ENCODE data around the gene SLC11A1.

SLC11A1 gene

DNA sequence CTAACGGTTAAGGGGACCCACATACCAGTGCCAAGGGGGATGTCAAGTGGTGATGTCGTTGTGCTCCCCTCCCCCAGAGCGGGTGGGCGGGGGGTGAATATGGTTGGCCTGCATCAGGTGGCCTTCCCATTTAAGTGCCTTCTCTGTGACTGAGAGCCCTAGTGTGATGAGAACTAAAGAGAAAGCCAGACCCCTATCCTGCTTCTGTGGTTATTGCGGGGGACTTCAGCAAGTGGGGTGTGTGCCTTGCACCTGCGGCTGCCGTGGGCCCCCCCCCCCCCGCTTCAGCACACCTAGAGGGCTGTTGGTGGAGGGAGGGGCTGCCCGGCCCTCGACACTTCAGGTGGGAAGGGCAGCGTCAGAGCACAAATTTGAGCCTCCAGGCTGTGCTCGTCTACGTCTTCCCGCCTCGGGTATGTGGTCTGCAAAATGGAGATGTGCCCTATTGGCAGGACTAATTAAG lies 23.7 kb downstream of the SLC11A1 start:
- DNase-seq (ENCODE audit: low spot score) = peak; percentile 29

GRCh38 chr2:218406209-218406948 lies 24.3 kb downstream of the SLC11A1 start:
- peak; percentile 94 for DNase-seq (ENCODE audit: low spot score)

DNA sequence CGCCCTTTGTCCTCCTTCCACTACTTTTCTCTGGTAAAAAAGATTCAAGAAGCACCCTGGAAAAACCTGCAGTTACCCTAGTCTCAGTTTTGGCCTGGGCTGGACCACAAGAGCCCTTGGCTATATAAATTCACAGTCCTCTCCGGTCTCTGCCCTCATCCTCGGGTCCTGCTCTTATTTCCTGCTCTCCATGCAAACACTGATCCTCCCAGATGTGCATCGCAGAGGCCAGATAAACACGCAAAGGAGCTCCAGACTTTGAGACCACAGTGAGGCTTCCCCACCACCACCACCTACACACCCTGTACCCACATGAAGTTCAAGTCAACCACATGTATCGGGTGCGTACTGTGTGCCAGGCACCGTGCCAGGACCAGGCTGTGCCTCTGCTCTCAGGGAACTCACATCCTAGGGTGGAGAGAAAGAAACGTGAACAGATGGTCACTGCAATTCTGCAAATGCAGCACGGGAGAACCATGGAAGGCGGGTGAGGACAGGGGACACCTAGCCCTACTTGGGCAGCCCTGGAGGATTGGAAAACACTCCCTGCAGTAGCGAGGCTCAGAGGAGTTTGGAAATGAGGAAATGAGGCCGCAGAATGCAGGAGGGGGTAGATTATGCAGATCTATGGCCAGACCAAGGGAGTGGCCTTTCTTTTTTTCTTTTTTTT lies 25.0 kb downstream of the SLC11A1 start:
- DNase-seq (ENCODE audit: low spot score) = no peak

- no peak for DNase-seq (ENCODE audit: low spot score)
Observed at GRCh38 chr2:218407717-218408116, 25.6 kb downstream of the SLC11A1 start.

DNA sequence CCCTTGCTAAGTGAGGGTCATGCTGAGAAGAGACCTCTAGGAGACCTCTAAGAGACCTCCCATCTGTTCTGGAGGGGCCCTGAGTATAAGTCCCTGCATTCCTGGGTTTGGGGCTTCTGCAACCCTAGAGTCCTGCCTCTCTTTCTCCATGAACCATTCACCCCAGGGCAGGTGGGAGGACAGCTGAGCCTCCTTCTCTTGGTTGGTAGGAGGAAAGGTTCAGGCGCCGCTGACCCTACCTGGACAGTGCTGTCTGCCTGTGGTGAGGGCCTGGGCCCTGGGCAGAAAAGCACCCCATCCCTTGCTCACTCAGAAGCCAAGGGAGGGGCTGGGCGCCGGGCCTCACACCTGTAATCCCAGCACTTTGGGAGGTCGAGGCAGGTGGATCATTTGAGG lies 36.2 kb downstream of the SLC11A1 start:
- DNase-seq (ENCODE audit: low spot score) = no peak

GRCh38 chr2:218418717-218419458 lies 36.8 kb downstream of the SLC11A1 start, which contains the start of gene VIL1:
Gene VIL1, plus strand, starts transcription at chr2:218419123. Its CDS starts 4,656 bp downstream, at chr2:218423779.
- peak; percentile 59 for DNase-seq (ENCODE audit: low spot score)

DNA sequence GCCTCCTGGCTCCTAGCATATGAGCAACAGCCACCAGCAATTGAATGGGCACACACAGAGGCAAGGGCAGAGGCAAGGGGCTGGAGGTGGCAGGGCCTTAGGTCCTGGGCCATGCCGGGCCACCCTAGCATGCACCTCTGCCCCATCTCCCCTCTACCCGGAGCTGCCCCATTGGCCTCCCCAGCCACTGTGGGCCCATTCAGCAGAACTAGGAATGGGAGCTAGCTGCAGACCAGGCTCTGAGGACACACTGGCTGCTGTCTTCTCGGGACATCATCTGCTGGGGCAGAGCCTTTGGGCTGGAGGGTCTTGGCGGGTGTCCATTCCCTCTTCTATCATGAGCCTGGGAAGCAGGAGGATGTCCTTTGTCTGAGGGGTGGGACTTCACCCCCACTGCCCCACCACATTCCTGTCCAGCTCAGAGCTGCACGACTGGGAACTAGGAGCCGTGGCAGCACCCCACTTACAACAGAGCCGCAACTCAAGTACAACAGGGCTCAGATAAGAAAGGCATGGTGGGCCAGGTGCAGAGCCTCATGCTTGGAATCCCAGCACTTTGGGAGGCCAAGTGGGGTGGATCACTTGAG lies 37.6 kb downstream of the SLC11A1 start:
- no peak for DNase-seq (ENCODE audit: low spot score)

DNA sequence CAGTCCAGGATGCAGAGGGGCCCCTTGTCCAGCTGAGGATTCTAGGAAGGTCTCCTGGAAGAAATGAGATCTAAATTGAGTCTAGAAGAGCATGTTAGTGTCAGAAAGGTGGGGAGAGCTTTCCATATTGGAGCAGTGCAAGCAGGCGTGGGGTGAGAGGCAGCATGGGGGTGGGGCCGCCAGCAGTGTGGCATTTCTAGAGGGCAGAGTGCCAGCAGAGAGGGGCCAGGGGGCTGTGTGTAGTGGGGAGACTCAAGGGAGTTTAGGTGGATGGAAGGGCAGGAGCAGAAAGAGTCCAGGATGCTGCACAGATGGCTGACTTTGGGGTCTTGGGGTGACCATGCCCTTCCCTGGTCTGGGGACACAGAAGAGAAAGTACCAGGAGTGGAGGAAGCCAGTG lies 39.0 kb downstream of the SLC11A1 start:
- DNase-seq (ENCODE audit: low spot score) = no peak

DNA sequence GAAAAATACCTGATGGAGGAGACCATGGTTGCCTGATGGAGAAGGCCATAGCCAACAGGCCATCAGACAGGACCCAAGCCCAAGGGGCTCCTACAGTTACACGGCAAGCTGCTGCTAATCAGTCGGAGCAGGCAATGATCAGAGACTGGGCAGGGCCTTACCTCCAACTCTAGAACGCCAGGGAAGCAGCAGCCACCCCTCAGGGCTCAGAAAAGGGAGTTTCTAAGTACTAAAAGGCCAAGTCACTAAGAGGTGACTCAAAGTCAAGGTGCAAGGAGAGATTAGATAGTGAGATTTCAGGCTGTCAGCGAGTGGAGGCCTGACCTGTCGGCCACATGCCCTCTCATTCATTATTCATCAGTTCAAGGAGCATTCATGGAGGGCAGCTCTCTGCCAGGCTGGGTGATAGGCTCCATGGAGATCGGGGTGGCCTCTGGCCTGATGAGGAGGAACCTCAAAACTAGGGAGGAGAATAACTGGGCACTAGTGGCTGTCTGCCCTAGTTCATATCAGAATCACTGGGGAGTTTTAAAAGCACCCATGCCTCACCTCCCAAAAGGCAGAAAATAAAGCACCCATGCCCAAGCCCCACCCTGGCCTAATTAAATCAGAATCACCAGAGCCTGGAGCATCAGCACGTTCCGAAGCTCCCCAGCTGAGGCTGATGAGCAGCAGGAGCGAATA lies 40.5 kb downstream of the SLC11A1 start:
- DNase-seq (ENCODE audit: low spot score) = no peak

DNA sequence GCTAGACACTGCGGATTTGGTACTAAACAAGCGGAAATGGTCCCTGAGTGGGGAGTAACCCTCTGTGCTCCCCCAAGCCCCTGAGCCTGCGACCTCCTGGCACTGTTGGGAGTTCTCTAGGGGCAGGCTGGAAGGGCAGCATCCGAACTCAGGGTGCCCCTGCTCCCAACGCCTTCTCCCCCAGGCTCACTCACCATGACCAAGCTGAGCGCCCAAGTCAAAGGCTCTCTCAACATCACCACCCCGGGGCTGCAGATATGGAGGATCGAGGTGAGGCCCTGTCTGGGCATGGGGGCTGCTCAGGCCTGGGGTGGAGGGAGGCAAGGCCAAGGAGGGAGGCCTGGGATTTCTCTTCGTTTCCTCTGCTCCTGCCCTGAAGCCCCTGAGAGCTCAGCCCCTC lies 41.5 kb downstream of the SLC11A1 start:
- DNase-seq (ENCODE audit: low spot score) = no peak

- DNase-seq (ENCODE audit: low spot score) = no peak
Observed at GRCh38 chr2:218425531-218425930, 43.5 kb downstream of the SLC11A1 start.

- no peak for DNase-seq (ENCODE audit: low spot score)
Observed at GRCh38 chr2:218427741-218428140, 45.7 kb downstream of the SLC11A1 start.

DNA sequence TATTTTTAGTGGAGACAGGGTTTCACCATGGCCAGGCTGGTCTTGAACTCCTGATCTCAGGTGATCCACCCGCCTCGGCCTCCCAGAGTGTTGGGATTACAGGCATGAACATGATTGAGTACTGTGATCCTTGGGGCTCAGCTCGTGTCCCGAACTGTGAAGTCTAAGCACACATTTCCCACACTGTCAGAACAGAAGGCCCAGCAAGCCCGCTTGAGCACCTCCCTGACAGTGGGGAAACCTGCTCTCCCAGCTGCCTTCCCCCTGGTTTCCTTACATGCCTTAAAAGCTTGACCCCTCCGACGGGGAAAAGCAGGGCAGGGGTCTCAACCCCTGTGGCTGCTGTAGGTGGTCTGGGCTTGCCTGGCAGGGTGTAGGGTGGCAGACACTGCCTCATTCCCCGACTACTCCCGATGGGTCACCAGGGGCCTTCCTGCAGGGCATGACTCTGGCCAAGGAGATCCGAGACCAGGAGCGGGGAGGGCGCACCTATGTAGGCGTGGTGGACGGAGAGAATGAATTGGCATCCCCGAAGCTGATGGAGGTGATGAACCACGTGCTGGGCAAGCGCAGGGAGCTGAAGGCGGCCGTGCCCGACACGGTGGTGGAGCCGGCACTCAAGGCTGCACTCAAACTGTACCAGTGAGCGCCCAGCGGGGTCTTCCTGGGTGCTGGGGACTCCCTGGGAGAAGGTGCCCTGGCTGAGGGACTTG lies 46.9 kb downstream of the SLC11A1 start:
- DNase-seq (ENCODE audit: low spot score) = no peak

DNA sequence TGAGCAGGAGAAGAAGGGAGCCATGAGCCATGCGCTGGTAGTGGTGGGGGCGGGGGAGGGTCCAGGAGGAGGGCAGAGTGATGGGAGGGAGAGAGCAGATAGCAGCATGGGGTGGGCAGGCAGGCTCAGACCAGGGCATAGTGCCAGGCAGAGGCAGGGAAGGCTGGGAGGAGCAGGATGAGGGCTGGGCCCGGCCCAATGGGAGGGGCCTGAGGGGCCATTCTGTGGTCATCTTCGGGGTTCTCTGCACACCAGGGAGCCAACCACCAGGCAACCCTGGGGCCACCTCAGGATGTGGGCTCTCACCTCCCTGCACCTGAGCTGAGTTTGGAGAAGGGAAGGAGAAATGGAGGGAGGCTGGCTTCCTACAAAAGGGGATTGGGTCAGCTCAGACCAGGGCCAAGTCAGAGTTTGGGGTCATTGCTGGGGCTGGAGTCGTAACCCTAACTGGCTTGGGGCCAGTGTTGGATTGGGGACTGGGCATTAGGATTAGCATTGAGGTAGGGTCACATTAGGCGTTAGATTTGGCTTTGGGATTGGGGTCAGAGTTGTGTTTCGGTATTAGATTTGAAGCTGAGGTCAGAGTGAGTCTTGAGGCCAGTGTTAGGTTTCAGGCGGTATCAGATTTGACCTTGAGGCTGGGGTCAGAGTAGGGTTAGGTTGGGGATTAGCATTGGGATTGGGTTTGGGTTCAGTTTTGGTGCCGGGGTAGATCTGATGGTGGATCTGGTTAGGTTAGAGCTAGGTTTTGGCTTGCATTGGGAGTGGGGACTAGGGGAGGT lies 48.0 kb downstream of the SLC11A1 start:
- no peak for DNase-seq (ENCODE audit: low spot score)

DNA sequence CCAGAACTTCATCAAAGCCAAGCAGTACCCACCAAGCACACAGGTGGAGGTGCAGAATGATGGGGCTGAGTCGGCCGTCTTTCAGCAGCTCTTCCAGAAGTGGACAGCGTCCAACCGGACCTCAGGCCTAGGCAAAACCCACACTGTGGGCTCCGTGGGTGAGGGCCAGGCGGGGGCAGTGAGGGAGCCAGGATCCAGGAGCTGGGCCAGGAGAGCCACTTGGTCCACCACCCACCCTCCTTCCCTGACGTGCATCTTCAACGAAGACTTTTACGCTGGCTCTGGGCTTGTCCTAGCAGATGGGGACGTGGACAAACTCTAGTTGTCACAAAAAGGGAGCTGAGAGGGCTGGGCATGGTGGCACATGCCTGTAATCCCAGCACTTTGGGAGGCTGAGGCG lies 48.6 kb downstream of the SLC11A1 start:
- DNase-seq (ENCODE audit: low spot score) = no peak

DNA sequence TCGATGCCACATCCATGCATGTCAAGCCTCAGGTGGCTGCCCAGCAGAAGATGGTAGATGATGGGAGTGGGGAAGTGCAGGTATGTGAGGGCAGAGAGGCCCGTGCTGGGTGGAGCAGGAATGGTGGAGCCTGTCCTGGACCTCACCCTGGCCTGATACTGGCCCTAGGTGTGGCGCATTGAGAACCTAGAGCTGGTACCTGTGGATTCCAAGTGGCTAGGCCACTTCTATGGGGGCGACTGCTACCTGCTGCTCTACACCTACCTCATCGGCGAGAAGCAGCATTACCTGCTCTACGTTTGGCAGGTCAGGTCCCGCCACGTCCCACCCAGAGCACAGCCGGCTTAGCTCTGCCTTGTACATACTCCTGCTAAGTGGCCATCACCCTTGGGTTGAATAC lies 49.8 kb downstream of the SLC11A1 start:
- DNase-seq (ENCODE audit: low spot score) = no peak

GRCh38 chr2:218432676-218433365 lies 50.7 kb downstream of the SLC11A1 start:
- no peak for DNase-seq (ENCODE audit: low spot score)

DNA sequence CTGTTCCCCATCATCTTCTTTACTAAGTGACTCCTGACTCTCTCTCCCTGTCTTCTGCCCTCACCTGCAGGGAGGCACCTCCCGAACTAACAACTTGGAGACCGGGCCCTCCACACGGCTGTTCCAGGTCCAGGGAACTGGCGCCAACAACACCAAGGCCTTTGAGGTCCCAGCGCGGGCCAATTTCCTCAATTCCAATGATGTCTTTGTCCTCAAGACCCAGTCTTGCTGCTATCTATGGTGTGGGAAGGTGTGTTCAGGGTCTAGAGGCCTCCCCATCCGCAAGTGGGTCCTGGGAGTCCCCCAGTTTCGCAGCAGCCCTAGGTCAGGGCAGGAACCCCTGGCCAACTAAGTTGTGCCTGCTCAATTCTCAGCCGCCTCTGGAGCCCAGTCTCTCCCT lies 52.4 kb downstream of the SLC11A1 start:
- no peak for DNase-seq (ENCODE audit: low spot score)

- DNase-seq (ENCODE audit: low spot score) = no peak
Observed at GRCh38 chr2:218435003-218435982, 53.2 kb downstream of the SLC11A1 start.
